WTC11 (cell line): Measurements from ENCODE around the gene UMAD1.

Experiments
- CREB1 ChIP-seq: sonication (generic); formaldehyde crosslinking; IDR thresholded peaks from 2 replicates; pipeline ENCODE4 v1.8.0; 2023; ENCODE audit warnings: mild to moderate bottlenecking, missing genetic modification reagents
- ETV6 ChIP-seq: sonication (generic); formaldehyde crosslinking; IDR thresholded peaks from 2 replicates; pipeline ENCODE4 v1.8.1; 2022; ENCODE audit warnings: mild to moderate bottlenecking, missing genetic modification reagents
- FOXP1 ChIP-seq: sonication (generic); formaldehyde crosslinking; IDR thresholded peaks from 2 replicates; pipeline ENCODE4 v1.8.0; 2022; ENCODE audit warnings: missing genetic modification reagents, mild to moderate bottlenecking, moderate library complexity, borderline replicate concordance
- JUN ChIP-seq: sonication (generic); formaldehyde crosslinking; IDR thresholded peaks from 2 replicates; pipeline ENCODE4 v1.8.0; 2023; ENCODE audit warnings: mild to moderate bottlenecking, missing genetic modification reagents
- NFE2L1 ChIP-seq: sonication (generic); formaldehyde crosslinking; IDR thresholded peaks from 2 replicates; pipeline ENCODE4 v1.8.1; 2023; ENCODE audit warnings: missing genetic modification reagents
- PRRX2 ChIP-seq: fragments of 250-450 bp; sonication (Bioruptor Pico); IDR thresholded peaks from 2 replicates; pipeline ENCODE4 v1.8.0; 2021; ENCODE audit warnings: mild to moderate bottlenecking
- SMAD4 ChIP-seq: sonication (generic); formaldehyde crosslinking; IDR thresholded peaks from 2 replicates; pipeline ENCODE4 v1.8.0; 2022; ENCODE audit warnings: mild to moderate bottlenecking, missing genetic modification reagents
- SP1 ChIP-seq: sonication (generic); formaldehyde crosslinking; conservative IDR thresholded peaks from 2 replicates; pipeline ENCODE4 v1.8.1; 2022; ENCODE audit warnings: missing genetic modification reagents
- TF ChIP-seq, protein P1 (sequence below): sonication (generic); formaldehyde crosslinking; IDR thresholded peaks from 2 replicates; pipeline ENCODE4 v1.8.1; 2022; ENCODE audit warnings: missing genetic modification reagents, borderline replicate concordance
- TF ChIP-seq, protein P2 (sequence below): fragments of 200-600 bp; IDR thresholded peaks from 2 replicates; pipeline ENCODE4 v1.8.0; 2022; ENCODE audit warnings: antibody characterized with exemption
- TF ChIP-seq, protein P3 (sequence below): sonication (generic); formaldehyde crosslinking; IDR thresholded peaks from 2 replicates; pipeline ENCODE4 v1.8.1; 2023; ENCODE audit warnings: mild to moderate bottlenecking, missing genetic modification reagents, moderate library complexity
- TF ChIP-seq, protein P4 (sequence below): sonication (generic); formaldehyde crosslinking; IDR thresholded peaks from 2 replicates; pipeline ENCODE4 v1.8.0; 2023; ENCODE audit warnings: missing genetic modification reagents
- TF ChIP-seq, protein P5 (sequence below): sonication (generic); formaldehyde crosslinking; conservative IDR thresholded peaks from 2 replicates; pipeline ENCODE4 v1.8.1; 2022; ENCODE audit warnings: mild to moderate bottlenecking, missing genetic modification reagents
- TF ChIP-seq, protein P6 (sequence below): sonication (generic); formaldehyde crosslinking; IDR thresholded peaks from 2 replicates; pipeline ENCODE4 v1.8.0; 2023; ENCODE audit warnings: mild to moderate bottlenecking, missing genetic modification reagents

DNA sequence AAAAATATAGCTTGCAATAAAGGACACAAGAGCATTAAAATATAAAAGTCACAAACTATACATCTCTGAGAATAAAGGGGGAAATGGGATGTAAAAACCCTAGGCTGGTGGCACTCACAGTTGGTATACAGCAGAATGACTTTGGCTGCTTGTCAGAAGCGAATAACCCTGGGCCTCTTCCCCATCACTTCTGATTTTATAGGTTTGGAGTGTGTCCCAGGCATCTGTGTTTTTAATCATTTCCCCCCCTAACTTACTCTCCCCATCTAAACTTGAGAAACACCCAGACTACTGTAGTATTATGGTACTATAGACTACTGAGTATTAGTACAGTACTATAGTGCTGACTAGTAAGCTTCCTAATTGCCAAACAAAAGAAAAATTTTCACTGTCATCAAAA is 79.6 kb downstream of the UMAD1 start:
- TF ChIP-seq, protein P1, sequence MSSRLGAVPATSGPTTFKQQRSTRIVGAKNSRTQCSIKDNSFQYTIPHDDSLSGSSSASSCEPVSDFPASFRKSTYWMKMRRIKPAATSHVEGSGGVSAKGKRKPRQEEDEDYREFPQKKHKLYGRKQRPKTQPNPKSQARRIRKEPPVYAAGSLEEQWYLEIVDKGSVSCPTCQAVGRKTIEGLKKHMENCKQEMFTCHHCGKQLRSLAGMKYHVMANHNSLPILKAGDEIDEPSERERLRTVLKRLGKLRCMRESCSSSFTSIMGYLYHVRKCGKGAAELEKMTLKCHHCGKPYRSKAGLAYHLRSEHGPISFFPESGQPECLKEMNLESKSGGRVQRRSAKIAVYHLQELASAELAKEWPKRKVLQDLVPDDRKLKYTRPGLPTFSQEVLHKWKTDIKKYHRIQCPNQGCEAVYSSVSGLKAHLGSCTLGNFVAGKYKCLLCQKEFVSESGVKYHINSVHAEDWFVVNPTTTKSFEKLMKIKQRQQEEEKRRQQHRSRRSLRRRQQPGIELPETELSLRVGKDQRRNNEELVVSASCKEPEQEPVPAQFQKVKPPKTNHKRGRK (CRISPR knock-in tag): no peak
- TF ChIP-seq, protein P2, sequence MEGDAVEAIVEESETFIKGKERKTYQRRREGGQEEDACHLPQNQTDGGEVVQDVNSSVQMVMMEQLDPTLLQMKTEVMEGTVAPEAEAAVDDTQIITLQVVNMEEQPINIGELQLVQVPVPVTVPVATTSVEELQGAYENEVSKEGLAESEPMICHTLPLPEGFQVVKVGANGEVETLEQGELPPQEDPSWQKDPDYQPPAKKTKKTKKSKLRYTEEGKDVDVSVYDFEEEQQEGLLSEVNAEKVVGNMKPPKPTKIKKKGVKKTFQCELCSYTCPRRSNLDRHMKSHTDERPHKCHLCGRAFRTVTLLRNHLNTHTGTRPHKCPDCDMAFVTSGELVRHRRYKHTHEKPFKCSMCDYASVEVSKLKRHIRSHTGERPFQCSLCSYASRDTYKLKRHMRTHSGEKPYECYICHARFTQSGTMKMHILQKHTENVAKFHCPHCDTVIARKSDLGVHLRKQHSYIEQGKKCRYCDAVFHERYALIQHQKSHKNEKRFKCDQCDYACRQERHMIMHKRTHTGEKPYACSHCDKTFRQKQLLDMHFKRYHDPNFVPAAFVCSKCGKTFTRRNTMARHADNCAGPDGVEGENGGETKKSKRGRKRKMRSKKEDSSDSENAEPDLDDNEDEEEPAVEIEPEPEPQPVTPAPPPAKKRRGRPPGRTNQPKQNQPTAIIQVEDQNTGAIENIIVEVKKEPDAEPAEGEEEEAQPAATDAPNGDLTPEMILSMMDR: no peak
- TF ChIP-seq CREB1 (CRISPR knock-in tag) (no peak), ETV6 (CRISPR knock-in tag) (no peak), FOXP1 (CRISPR knock-in tag) (no peak), JUN (CRISPR knock-in tag) (no peak), NFE2L1 (no peak), SP1 (CRISPR knock-in tag) (no peak), PRRX2 (CRISPR knock-in tag) (no peak), SMAD4 (CRISPR knock-in tag) (no peak)
- TF ChIP-seq, protein P3, sequence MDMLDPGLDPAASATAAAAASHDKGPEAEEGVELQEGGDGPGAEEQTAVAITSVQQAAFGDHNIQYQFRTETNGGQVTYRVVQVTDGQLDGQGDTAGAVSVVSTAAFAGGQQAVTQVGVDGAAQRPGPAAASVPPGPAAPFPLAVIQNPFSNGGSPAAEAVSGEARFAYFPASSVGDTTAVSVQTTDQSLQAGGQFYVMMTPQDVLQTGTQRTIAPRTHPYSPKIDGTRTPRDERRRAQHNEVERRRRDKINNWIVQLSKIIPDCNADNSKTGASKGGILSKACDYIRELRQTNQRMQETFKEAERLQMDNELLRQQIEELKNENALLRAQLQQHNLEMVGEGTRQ (CRISPR knock-in tag): no peak
- TF ChIP-seq, protein P4, sequence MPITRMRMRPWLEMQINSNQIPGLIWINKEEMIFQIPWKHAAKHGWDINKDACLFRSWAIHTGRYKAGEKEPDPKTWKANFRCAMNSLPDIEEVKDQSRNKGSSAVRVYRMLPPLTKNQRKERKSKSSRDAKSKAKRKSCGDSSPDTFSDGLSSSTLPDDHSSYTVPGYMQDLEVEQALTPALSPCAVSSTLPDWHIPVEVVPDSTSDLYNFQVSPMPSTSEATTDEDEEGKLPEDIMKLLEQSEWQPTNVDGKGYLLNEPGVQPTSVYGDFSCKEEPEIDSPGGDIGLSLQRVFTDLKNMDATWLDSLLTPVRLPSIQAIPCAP: no peak
- TF ChIP-seq, protein P5, sequence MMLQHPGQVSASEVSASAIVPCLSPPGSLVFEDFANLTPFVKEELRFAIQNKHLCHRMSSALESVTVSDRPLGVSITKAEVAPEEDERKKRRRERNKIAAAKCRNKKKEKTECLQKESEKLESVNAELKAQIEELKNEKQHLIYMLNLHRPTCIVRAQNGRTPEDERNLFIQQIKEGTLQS (CRISPR knock-in tag): no peak
- TF ChIP-seq, protein P6, sequence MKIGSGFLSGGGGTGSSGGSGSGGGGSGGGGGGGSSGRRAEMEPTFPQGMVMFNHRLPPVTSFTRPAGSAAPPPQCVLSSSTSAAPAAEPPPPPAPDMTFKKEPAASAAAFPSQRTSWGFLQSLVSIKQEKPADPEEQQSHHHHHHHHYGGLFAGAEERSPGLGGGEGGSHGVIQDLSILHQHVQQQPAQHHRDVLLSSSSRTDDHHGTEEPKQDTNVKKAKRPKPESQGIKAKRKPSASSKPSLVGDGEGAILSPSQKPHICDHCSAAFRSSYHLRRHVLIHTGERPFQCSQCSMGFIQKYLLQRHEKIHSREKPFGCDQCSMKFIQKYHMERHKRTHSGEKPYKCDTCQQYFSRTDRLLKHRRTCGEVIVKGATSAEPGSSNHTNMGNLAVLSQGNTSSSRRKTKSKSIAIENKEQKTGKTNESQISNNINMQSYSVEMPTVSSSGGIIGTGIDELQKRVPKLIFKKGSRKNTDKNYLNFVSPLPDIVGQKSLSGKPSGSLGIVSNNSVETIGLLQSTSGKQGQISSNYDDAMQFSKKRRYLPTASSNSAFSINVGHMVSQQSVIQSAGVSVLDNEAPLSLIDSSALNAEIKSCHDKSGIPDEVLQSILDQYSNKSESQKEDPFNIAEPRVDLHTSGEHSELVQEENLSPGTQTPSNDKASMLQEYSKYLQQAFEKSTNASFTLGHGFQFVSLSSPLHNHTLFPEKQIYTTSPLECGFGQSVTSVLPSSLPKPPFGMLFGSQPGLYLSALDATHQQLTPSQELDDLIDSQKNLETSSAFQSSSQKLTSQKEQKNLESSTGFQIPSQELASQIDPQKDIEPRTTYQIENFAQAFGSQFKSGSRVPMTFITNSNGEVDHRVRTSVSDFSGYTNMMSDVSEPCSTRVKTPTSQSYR (CRISPR knock-in tag): no peak
